Keratinocyte (primary cell): Measurements from ENCODE around the gene SPECC1. TPM values are rescaled to one million over a fixed set of nuclear protein-coding genes. Genes with fewer than 3 reads are reported as not detected.

Experiments
- DNase-seq: peaks from one replicate; pipeline ENCODE4 v3.0.0-alpha.2; 2011; ENCODE audit warnings: low read depth, missing footprints, low spot score
- FAIRE-seq: peaks from 2 replicates; lab custom pipeline; 2011; peaks lifted over from hg19 to GRCh38; lab: Jason Lieb, UNC
- H2AFZ ChIP-seq: 2 replicates; pipeline ENCODE4 v1.6.0; 2012; ENCODE audit warnings: low read length, control low read depth, inconsistent platforms; ENCODE audit not compliant: control insufficient read depth
- H3K27ac ChIP-seq: 2 replicates; pipeline ENCODE4 v1.5.1; 2011; ENCODE audit warnings: low read length; ENCODE audit not compliant: control insufficient read depth, insufficient read depth
- H3K27me3 ChIP-seq: 3 replicates; pipeline ENCODE4 v1.6.0; 2011; ENCODE audit warnings: low read length; ENCODE audit not compliant: control insufficient read depth, insufficient read depth; ENCODE audit errors: extremely low read depth
- H3K36me3 ChIP-seq, 2 experiments: 2 replicates in 1 of 2; 3 replicates in 1 of 2; pipeline ENCODE4 v1.5.1; 2011; ENCODE audit warnings: low read length in 2 of 2, mild to moderate bottlenecking in 1 of 2; ENCODE audit not compliant: control insufficient read depth in 2 of 2, insufficient read depth in 2 of 2; ENCODE audit errors: extremely low read depth in 1 of 2
- H3K4me1 ChIP-seq: 3 replicates; pipeline ENCODE4 v1.5.1; 2011; ENCODE audit warnings: low read length; ENCODE audit not compliant: control insufficient read depth, insufficient read depth; ENCODE audit errors: extremely low read depth
- H3K4me2 ChIP-seq: 3 replicates; pipeline ENCODE4 v1.6.0; 2011; ENCODE audit warnings: low read depth, low read length; ENCODE audit not compliant: control insufficient read depth, insufficient read depth; ENCODE audit errors: extremely low read depth
- H3K4me3 ChIP-seq, 3 experiments: fragments of 200-600 bp in 1 of 3; sonication (generic) in 1 of 3; 2 replicates in 2 of 3; 3 replicates in 1 of 3; pipeline ENCODE4 v1.5.1; 2011 to 2016; ENCODE audit warnings: low read length in 3 of 3, mild to moderate bottlenecking in 3 of 3, control low read depth in 2 of 3, inconsistent platforms in 1 of 3, low read depth in 1 of 3, mixed read lengths in 1 of 3, mixed run types in 1 of 3, moderate library complexity in 1 of 3; ENCODE audit not compliant: control insufficient read depth in 2 of 3, insufficient read depth in 2 of 3; ENCODE audit errors: extremely low read depth in 1 of 3
- H3K79me2 ChIP-seq: 2 replicates; pipeline ENCODE4 v1.6.0; 2012; ENCODE audit warnings: low read length; ENCODE audit not compliant: control insufficient read depth, insufficient read depth
- H3K9ac ChIP-seq: 3 replicates; pipeline ENCODE4 v1.6.0; 2011; ENCODE audit warnings: low read length; ENCODE audit not compliant: control insufficient read depth, insufficient read depth; ENCODE audit errors: extremely low read depth
- H3K9me1 ChIP-seq: 3 replicates; pipeline ENCODE4 v1.6.0; 2011; ENCODE audit warnings: low read length; ENCODE audit not compliant: control insufficient read depth, insufficient read depth; ENCODE audit errors: extremely low read depth
- H3K9me3 ChIP-seq: 2 replicates; pipeline ENCODE4 v1.5.1; 2012; ENCODE audit warnings: low read depth, low read length; ENCODE audit not compliant: control insufficient read depth
- H4K20me1 ChIP-seq: 3 replicates; pipeline ENCODE4 v1.6.0; 2011; ENCODE audit warnings: low read length; ENCODE audit not compliant: control insufficient read depth, insufficient read depth; ENCODE audit errors: extremely low read depth
- EZH2 ChIP-seq: IDR thresholded peaks from one replicate; pipeline ENCODE4 v1.6.1; 2012; ENCODE audit warnings: inconsistent platforms, mild to moderate bottlenecking, low read length, moderate library complexity
- dilution Hi-C: fragments of 300-500 bp; cut with MboI; formaldehyde crosslinking; loops from one replicate; pipeline ENCODE4 v1.7.0; 2020; ENCODE audit warnings: low sequenced_read_pairs; ENCODE audit not compliant: extremely low pct_ligation_motif_present
- polyA plus RNA-seq, 5 experiments: library from polyadenylated mRNA; depleted of rRNA in 3 of 5; stranded (reverse) in 3 of 5; stranded (forward) in 1 of 5; unstranded in 1 of 5; fragments of >200 nt; gene quantifications; 1 replicate in 1 of 5; 2 replicates in 3 of 5; 3 replicates in 1 of 5; pipeline versions ENCODE4 v1.2.1 to v1.2.3, GENCODE V29; 2011 to 2012; ENCODE audit warnings: missing spikeins in 2 of 5, low read depth in 1 of 5, low replicate concordance in 1 of 5
- TF ChIP-seq, protein P1 (sequence below), 3 experiments: IDR thresholded peaks in 1 of 3; conservative IDR thresholded peaks in 1 of 3; optimal IDR thresholded peaks in 1 of 3; 2 replicates in 2 of 3; 3 replicates in 1 of 3; pipeline versions ENCODE3 to v1.5.1; 2011; ENCODE audit warnings: low read length in 3 of 3, mild to moderate bottlenecking in 3 of 3, moderate library complexity in 2 of 3, control low read depth in 1 of 3, inconsistent platforms in 1 of 3; ENCODE audit not compliant: insufficient read depth in 2 of 3; ENCODE audit errors: extremely low read depth in 1 of 3

SPECC1 gene
- polyA plus RNA-seq, 1 donor (not counting 4 experiments of a cell fraction or from before 2014, with no cell fraction given): 20.9 TPM

DNA sequence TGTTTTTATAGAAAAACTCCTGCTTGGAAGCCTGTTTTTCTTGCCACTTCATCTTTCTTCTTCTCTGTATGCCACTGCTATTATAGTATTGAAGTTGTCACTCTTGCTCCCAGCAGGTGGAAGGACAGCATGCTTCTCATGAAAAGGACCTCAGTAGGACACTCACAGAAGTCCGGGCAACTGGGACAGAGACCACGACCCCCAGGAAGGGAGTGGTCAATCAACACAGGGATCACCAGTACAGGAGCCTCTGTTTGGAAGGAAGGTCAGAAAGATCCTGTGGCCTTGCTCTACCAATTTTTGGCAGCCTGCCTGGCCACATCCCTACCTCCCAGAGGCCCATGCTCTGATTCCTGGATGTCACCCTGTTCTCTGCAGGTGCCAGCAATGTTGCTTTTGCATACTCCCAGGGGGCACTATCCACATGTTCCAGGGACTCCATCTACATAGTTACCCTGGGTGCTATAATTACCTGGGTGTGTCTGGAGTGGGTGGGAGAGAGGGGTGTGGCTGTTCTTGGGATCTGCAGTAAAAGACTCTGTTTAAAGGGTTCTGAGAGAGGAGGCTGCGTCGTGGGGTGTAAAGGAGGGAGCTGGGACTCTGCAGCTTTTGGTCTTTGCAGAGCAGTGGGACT is 17.8 kb upstream of the SPECC1 start:
- H3K9me1 ChIP-seq: no peaks in the 10 kb centered on the region
- H3K27ac ChIP-seq: no peak overlapping the region
- no peaks in the 10 kb centered on the region for H3K79me2 ChIP-seq
- FAIRE-seq: no peak
- DNase-seq: no peak
- no peak overlapping the region for H2AFZ ChIP-seq
- H3K4me2 ChIP-seq: no peak overlapping the region
- no peaks in the 10 kb centered on the region for H3K27me3 ChIP-seq
- H4K20me1 ChIP-seq: no peaks in the 10 kb centered on the region
- H3K4me1 ChIP-seq: no peaks in the 10 kb centered on the region
- no peak for TF ChIP-seq EZH2
- TF ChIP-seq, protein P1, sequence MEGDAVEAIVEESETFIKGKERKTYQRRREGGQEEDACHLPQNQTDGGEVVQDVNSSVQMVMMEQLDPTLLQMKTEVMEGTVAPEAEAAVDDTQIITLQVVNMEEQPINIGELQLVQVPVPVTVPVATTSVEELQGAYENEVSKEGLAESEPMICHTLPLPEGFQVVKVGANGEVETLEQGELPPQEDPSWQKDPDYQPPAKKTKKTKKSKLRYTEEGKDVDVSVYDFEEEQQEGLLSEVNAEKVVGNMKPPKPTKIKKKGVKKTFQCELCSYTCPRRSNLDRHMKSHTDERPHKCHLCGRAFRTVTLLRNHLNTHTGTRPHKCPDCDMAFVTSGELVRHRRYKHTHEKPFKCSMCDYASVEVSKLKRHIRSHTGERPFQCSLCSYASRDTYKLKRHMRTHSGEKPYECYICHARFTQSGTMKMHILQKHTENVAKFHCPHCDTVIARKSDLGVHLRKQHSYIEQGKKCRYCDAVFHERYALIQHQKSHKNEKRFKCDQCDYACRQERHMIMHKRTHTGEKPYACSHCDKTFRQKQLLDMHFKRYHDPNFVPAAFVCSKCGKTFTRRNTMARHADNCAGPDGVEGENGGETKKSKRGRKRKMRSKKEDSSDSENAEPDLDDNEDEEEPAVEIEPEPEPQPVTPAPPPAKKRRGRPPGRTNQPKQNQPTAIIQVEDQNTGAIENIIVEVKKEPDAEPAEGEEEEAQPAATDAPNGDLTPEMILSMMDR (optimal IDR thresholded peaks at IDR 0.05 in 1 of 3, IDR thresholded peaks at IDR 0.05 in 1 of 3, conservative IDR thresholded peaks at IDR 0.05 in 1 of 3; ENCODE audit: extremely low read depth in 1 of 3, insufficient read depth in 2 of 3, low read length in 3 of 3): no peak
- no peaks in the 10 kb centered on the region for H3K9me3 ChIP-seq
- dilution Hi-C loops: no loop called here
- H3K36me3 ChIP-seq: no peaks in the 10 kb centered on the region
- no peak overlapping the region for H3K4me3 ChIP-seq
- no peak overlapping the region for H3K9ac ChIP-seq

DNA sequence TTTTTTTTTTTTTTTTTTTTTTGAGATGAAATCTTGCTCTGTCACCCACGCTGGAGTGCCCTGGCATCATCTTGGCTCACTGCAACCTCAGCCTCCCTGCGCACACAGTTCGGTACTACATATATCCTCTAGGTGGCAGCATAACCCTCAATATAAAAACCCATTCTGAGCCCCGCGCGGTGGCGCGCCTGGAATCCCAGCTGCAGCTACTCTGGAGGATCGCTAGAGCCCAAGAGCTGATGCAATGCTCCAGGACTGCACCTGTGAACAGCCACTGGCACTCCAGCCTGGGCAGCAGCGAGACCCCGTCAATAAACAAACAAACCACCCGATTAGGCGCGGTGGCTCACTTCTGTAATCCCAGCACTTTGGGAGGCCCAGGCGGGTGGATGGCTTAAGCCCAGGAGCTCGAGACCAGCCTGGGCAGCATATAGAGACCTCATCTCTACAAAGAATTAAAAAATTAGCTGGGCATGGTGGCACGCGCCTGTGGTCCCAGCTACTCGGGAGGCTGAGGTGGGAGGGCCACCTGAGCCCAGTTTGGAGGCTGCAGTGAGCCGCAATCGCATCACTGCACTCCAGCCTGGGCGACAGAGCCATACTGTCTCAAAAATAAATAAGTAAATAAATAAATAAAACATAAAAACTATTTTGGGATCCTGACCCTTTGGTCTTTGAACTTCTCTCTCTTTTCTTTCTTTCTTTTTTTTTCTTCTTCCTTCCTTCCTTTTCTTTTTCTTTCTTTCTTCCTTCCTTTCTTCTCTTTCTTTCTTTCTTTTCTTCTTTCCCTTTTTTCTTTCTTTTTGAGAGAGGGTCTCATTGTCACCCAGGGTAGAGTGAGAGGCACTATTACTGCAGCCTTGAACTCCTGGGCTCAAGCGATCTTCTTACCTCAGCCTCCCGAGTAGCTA is 16.1 kb upstream of the SPECC1 start:
- Histone ChIP-seq H3K4me1 (no peaks in the 10 kb centered on the region), H2AFZ (no peak overlapping the region), H3K79me2 (no peaks in the 10 kb centered on the region), H3K9me3 (no peaks in the 10 kb centered on the region), H3K4me3 (no peak overlapping the region), H3K9ac (no peak overlapping the region), H3K9me1 (no peaks in the 10 kb centered on the region), H3K4me2 (peak overlapping the region; percentile 16), H4K20me1 (no peaks in the 10 kb centered on the region), H3K27ac (no peak overlapping the region), H3K36me3 (no peaks in the 10 kb centered on the region), H3K27me3 (no peaks in the 10 kb centered on the region)
- TF ChIP-seq, protein P1 (optimal IDR thresholded peaks at IDR 0.05 in 1 of 3, IDR thresholded peaks at IDR 0.05 in 1 of 3, conservative IDR thresholded peaks at IDR 0.05 in 1 of 3; ENCODE audit: extremely low read depth in 1 of 3, insufficient read depth in 2 of 3, low read length in 3 of 3): peak; percentile 60 to 82 (median 69)
- no peak for TF ChIP-seq EZH2
- DNase-seq: peak; percentile 54
- peak; percentile 84 for FAIRE-seq
- dilution Hi-C loops: no loop called here
